Breast epithelium (tissue), 4 donors: Measurements from ENCODE around the gene DKK3. TPM values are rescaled to one million over a fixed set of nuclear protein-coding genes. Genes with fewer than 3 reads are reported as not detected.

ENCODE experiments used
- DNase-seq, 2 donors: peaks; one replicate each; pipeline ENCODE4 v3.0.0-alpha.2; 2019; ENCODE audit warnings: low spot score in 2 of 2
- H3K27ac ChIP-seq, 2 donors: fragments of 200-600 bp; sonication (generic) in 1 of 2; one replicate each; pipeline ENCODE4 v1.5.1; 2016 to 2019; ENCODE audit warnings: mild to moderate bottlenecking in 1 of 2
- H3K27me3 ChIP-seq, 2 donors: fragments of 200-600 bp; sonication (generic) in 1 of 2; one replicate each; pipeline versions ENCODE4 v1.5.1 to v1.6.0; 2017 to 2019; ENCODE audit warnings: control low read depth in 1 of 2, mild to moderate bottlenecking in 1 of 2
- H3K36me3 ChIP-seq: fragments of 200-600 bp; one replicate; pipeline ENCODE4 v1.5.1; 2019
- H3K4me1 ChIP-seq, 2 donors: fragments of 200-600 bp; sonication (generic); one replicate each; pipeline ENCODE4 v1.5.1; 2016 to 2019; ENCODE audit warnings: control low read depth in 1 of 2
- H3K4me3 ChIP-seq, 3 donors: fragments of 200-600 bp; sonication (generic); 1 replicate in 2 of 3; 2 replicates in 1 of 3; pipeline ENCODE4 v1.5.1; 2016 to 2019; ENCODE audit warnings: mild to moderate bottlenecking in 3 of 3, moderate library complexity in 2 of 3
- H3K9me3 ChIP-seq, 2 donors: fragments of 200-600 bp; sonication (generic) in 1 of 2; one replicate each; pipeline ENCODE4 v1.5.1; 2016 to 2019; ENCODE audit warnings: control low read depth in 1 of 2
- POLR2A ChIP-seq: fragments of 450-650 bp; IDR thresholded peaks from one replicate; pipeline ENCODE4 v1.6.1; 2016; ENCODE audit warnings: antibody characterized with exemption, mild to moderate bottlenecking, moderate library complexity
- POLR2AphosphoS5 ChIP-seq, 3 donors: sonication (generic); formaldehyde crosslinking; IDR thresholded peaks; one replicate each; pipeline ENCODE4 v1.6.1; 2017; ENCODE audit warnings: antibody characterized with exemption in 3 of 3
- intact Hi-C: fragments of 100-400 bp; cut with DNase I; formaldehyde crosslinking; loops from one replicate; pipeline ENCODE4 v1.15.1; 2023; ENCODE audit warnings: low total_unique reads
- total RNA-seq, 3 donors: library from RNA; depleted of rRNA; stranded (reverse); fragments of >200 nt; gene quantifications; one replicate each; pipeline ENCODE4 v1.1.0, GENCODE V29; 2016
- TF ChIP-seq, protein P1 (sequence below), 3 donors: fragments of 450-650 bp; IDR thresholded peaks; one replicate each; pipeline ENCODE4 v1.5.1; 2016 to 2017; ENCODE audit warnings: antibody characterized with exemption in 3 of 3, mild to moderate bottlenecking in 3 of 3, moderate library complexity in 3 of 3

The DKK3 gene
- total RNA-seq, 3 donors from 2014 or later, result 18.2 to 88.5 (median 87.1) TPM

GRCh38 chr11:11952036-11952435 lies 56.4 kb downstream of the DKK3 start:
- intact Hi-C loops, result no loop called here
- H3K36me3 ChIP-seq, result peaks cover 3% of the 10 kb centered on the region

DNA sequence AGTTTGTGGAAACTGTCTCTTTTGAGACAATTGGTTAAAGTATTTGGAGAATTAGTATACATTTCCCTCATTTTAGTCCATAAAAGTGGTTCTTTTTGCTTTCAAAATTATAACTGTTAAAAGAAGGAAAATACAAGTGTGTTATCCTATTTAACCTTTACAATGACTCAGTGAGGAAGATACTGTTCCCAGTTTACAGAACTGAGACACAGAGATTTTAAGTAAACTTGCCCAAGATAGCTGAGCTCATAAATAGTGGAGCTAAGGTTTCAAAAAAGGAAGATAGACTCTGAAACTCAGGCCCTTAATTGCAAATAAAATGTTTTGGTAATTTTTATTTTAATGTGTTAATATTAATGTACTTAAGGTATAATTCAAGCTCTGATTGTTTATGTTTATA lies 58.9 kb downstream of the DKK3 start:
- H3K4me1 ChIP-seq, result no peaks in the 10 kb centered on the region
- H3K36me3 ChIP-seq, result no peaks in the 10 kb centered on the region
- no peak overlapping the region for H3K4me3 ChIP-seq
- H3K27ac ChIP-seq, result no peak overlapping the region
- DNase-seq, result no peak
- intact Hi-C loops, result no loop called here
- H3K27me3 ChIP-seq, result no peaks in the 10 kb centered on the region
- H3K9me3 ChIP-seq, result no peaks in the 10 kb centered on the region
- no peak for TF ChIP-seq POLR2A
- TF ChIP-seq, protein P1, sequence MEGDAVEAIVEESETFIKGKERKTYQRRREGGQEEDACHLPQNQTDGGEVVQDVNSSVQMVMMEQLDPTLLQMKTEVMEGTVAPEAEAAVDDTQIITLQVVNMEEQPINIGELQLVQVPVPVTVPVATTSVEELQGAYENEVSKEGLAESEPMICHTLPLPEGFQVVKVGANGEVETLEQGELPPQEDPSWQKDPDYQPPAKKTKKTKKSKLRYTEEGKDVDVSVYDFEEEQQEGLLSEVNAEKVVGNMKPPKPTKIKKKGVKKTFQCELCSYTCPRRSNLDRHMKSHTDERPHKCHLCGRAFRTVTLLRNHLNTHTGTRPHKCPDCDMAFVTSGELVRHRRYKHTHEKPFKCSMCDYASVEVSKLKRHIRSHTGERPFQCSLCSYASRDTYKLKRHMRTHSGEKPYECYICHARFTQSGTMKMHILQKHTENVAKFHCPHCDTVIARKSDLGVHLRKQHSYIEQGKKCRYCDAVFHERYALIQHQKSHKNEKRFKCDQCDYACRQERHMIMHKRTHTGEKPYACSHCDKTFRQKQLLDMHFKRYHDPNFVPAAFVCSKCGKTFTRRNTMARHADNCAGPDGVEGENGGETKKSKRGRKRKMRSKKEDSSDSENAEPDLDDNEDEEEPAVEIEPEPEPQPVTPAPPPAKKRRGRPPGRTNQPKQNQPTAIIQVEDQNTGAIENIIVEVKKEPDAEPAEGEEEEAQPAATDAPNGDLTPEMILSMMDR (IDR thresholded peaks at IDR 0.05), result no peak

More at GRCh38 chr11:11952036-11952435, 56.4 kb downstream of the DKK3 start:
- Histone ChIP-seq H3K27ac (no peak overlapping the region), H3K9me3 (no peaks in the 10 kb centered on the region), H3K4me1 (no peaks in the 10 kb centered on the region), H3K4me3 (no peak overlapping the region), H3K27me3 (no peaks in the 10 kb centered on the region)
- TF ChIP-seq POLR2AphosphoS5 (IDR thresholded peaks at IDR 0.05) (no peak), POLR2A (no peak)
- TF ChIP-seq, protein P1 (IDR thresholded peaks at IDR 0.05), result no peak
- no peak for DNase-seq

DNA sequence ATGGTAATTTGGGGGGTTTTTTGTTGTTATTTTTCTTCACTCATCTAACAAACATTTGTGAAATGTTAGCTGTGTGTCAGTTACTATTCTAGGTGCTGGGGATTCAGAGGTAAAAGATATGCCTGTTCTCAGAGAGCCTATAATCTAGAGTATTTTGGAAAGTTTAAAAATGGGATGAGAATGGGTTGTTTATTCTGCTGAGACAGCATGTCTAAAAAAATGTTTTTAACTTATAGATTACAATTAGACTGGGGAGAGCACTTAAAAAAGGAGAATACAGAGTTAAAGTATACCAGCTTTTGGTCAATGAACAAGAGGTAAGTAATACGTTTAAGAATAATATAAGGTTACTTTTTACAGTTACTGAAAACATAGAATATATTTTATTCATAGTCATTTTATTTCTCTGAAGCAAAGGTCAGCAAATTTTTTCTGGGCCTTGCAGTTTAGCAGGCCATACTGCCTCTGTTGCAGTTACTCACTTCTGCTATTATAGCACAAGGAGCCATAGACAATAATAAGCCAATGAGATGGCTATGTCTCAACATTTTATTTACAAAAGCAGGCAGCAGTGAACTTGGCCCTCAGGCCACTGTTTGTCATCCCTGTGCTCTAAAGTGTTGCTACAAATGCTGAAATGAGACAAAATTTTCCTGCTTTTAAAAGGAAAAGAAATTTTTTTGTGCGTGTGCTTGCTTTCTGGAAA lies 60.0 kb downstream of the DKK3 start:
- no peaks in the 10 kb centered on the region for H3K9me3 ChIP-seq
- intact Hi-C loops, result no loop called here
- no peaks in the 10 kb centered on the region for H3K36me3 ChIP-seq
- H3K4me1 ChIP-seq, result no peaks in the 10 kb centered on the region
- H3K27me3 ChIP-seq, result no peaks in the 10 kb centered on the region
- no peak for DNase-seq
- TF ChIP-seq, protein P1 (IDR thresholded peaks at IDR 0.05), result no peak
- TF ChIP-seq POLR2A, result no peak
- TF ChIP-seq POLR2AphosphoS5 (IDR thresholded peaks at IDR 0.05), result no peak
- H3K27ac ChIP-seq, result no peak overlapping the region
- no peak overlapping the region for H3K4me3 ChIP-seq

- H3K36me3 ChIP-seq, result no peaks in the 10 kb centered on the region
- no peaks in the 10 kb centered on the region for H3K27me3 ChIP-seq
- no peak overlapping the region for H3K27ac ChIP-seq
- no peak overlapping the region for H3K4me3 ChIP-seq
- DNase-seq, result no peak
- TF ChIP-seq, protein P1 (IDR thresholded peaks at IDR 0.05), result no peak
- no peak for TF ChIP-seq POLR2A
- no peak for TF ChIP-seq POLR2AphosphoS5 (IDR thresholded peaks at IDR 0.05)
- intact Hi-C loops, result no loop called here
- no peaks in the 10 kb centered on the region for H3K4me1 ChIP-seq
- no peaks in the 10 kb centered on the region for H3K9me3 ChIP-seq
Measured at GRCh38 chr11:11947825-11948224, 60.6 kb downstream of the DKK3 start.

GRCh38 chr11:11946878-11947277 lies 61.5 kb downstream of the DKK3 start:
- H3K27ac ChIP-seq, result no peak overlapping the region
- no peak for TF ChIP-seq POLR2A
- no peak for TF ChIP-seq POLR2AphosphoS5 (IDR thresholded peaks at IDR 0.05)
- TF ChIP-seq, protein P1 (IDR thresholded peaks at IDR 0.05), result no peak
- H3K4me3 ChIP-seq, result no peak overlapping the region
- DNase-seq, result no peak
- no peaks in the 10 kb centered on the region for H3K9me3 ChIP-seq
- intact Hi-C loops, result no loop called here
- peaks cover 7% of the 10 kb centered on the region for H3K36me3 ChIP-seq
- H3K4me1 ChIP-seq, result no peaks in the 10 kb centered on the region
- H3K27me3 ChIP-seq, result no peaks in the 10 kb centered on the region
